Progenitor cell of endocrine pancreas (in vitro differentiated cells): Measurements from ENCODE around the gene NXPH1. TPM values are rescaled to one million over a fixed set of nuclear protein-coding genes. Genes with fewer than 3 reads are reported as not detected.

ENCODE experiments used
- DNase-seq: peaks from one replicate; pipeline ENCODE4 v3.0.0; 2021; ENCODE audit warnings: low spot score; ENCODE audit not compliant: unreplicated experiment
- H3K27ac Mint-ChIP-seq: 2 replicates; pipeline ENCODE4 v1.8.0; 2021; ENCODE audit warnings: mild to moderate bottlenecking, moderate library complexity, mixed read lengths
- H3K27me3 Mint-ChIP-seq: 2 replicates; pipeline ENCODE4 v1.8.0; 2021; ENCODE audit warnings: mixed read lengths
- H3K36me3 Mint-ChIP-seq: 2 replicates; pipeline ENCODE4 v1.8.0; 2022; ENCODE audit warnings: mixed read lengths; ENCODE audit not compliant: insufficient read depth
- H3K4me1 Mint-ChIP-seq: 2 replicates; pipeline ENCODE4 v1.8.0; 2021; ENCODE audit warnings: low read depth, mixed read lengths
- H3K4me3 Mint-ChIP-seq: 2 replicates; pipeline ENCODE4 v1.8.0; 2021; ENCODE audit warnings: low read depth, mild to moderate bottlenecking, moderate library complexity, mixed read lengths
- H3K9me3 Mint-ChIP-seq: 2 replicates; pipeline ENCODE4 v1.8.0; 2021; ENCODE audit warnings: low read depth, mixed read lengths
- total RNA-seq: library from RNA; stranded (reverse); gene quantifications from 2 replicates; pipeline ENCODE4 v1.2.1, GENCODE V29; 2021
- TF ChIP-seq, protein P1 (sequence below): fragments of 200-600 bp; sonication (generic); IDR thresholded peaks from one replicate; pipeline ENCODE4 v1.5.0; 2021; ENCODE audit warnings: antibody characterized with exemption, mild to moderate bottlenecking; ENCODE audit not compliant: unreplicated experiment

Gene NXPH1
- total RNA-seq, 1 donor from 2014 or later = not detected

DNA sequence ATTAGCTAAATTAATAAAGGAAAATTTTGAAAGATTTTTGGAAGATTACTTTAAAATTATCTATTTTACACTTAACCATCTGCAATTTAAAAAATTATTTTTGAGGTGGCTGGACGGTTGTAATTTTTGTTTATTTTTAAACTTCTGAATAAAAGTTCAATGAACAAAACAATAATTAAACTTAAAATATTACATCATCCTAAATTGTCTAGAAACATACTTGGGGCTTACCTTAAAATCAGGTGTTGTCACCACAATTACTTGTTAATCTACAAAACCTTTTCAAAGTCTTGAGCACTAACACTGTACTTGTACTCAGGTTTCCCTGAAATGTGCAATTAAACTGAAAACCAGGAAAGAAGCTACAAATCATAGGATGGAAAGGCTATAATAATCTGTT is 328.3 kb downstream of the NXPH1 start:
- Mint-ChIP-seq H3K36me3 (no peaks in the 10 kb centered on the region), H3K4me3 (no peak overlapping the region), H3K4me1 (no peaks in the 10 kb centered on the region), H3K27ac (no peak overlapping the region), H3K9me3 (no peaks in the 10 kb centered on the region), H3K27me3 (no peaks in the 10 kb centered on the region)
- no peak for DNase-seq
- TF ChIP-seq, protein P1, sequence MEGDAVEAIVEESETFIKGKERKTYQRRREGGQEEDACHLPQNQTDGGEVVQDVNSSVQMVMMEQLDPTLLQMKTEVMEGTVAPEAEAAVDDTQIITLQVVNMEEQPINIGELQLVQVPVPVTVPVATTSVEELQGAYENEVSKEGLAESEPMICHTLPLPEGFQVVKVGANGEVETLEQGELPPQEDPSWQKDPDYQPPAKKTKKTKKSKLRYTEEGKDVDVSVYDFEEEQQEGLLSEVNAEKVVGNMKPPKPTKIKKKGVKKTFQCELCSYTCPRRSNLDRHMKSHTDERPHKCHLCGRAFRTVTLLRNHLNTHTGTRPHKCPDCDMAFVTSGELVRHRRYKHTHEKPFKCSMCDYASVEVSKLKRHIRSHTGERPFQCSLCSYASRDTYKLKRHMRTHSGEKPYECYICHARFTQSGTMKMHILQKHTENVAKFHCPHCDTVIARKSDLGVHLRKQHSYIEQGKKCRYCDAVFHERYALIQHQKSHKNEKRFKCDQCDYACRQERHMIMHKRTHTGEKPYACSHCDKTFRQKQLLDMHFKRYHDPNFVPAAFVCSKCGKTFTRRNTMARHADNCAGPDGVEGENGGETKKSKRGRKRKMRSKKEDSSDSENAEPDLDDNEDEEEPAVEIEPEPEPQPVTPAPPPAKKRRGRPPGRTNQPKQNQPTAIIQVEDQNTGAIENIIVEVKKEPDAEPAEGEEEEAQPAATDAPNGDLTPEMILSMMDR = no peak

DNA sequence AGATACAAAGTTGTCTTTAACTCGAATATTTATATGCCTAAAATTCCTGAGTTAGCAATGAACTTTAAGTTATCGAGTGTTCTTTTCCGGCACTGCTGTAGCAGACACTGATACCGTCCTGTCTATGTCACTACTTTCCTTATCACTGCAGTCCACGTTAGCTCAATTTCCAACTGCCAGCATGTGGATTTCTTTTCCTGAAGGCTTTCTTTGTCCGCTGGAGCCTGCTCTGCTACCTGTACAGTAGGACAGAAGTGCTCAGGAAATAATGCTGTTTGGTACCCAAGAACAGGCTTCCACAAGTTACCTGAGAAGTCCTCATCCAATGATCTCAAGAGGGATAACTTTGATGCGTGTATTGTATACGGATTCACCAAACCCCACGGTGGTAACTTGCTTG is 329.4 kb downstream of the NXPH1 start:
- H3K36me3 Mint-ChIP-seq = no peaks in the 10 kb centered on the region
- no peak overlapping the region for H3K27ac Mint-ChIP-seq
- TF ChIP-seq, protein P1 = no peak
- no peaks in the 10 kb centered on the region for H3K9me3 Mint-ChIP-seq
- no peak overlapping the region for H3K4me3 Mint-ChIP-seq
- H3K27me3 Mint-ChIP-seq = no peaks in the 10 kb centered on the region
- no peaks in the 10 kb centered on the region for H3K4me1 Mint-ChIP-seq
- no peak for DNase-seq

DNA sequence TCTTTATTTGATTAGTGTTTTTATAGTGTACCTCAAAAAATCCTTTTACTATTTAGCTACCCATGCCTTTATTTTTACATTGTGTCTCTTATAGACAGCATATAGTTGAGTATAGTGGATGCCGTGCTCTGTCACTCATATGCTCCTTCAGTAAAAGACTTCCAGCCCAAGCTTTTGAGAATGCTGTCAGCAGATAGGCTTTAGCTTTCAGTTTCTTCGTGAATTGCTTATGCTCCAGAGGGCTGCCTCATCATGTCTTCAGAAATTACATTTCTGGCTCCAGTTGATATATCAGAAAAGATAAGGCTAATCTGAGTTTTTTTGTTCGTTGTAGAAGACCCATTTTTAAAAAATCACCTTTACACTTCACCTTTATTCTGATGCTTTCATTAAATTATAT is 332.0 kb downstream of the NXPH1 start:
- no peaks in the 10 kb centered on the region for H3K9me3 Mint-ChIP-seq
- no peaks in the 10 kb centered on the region for H3K4me1 Mint-ChIP-seq
- H3K4me3 Mint-ChIP-seq = no peak overlapping the region

DNA sequence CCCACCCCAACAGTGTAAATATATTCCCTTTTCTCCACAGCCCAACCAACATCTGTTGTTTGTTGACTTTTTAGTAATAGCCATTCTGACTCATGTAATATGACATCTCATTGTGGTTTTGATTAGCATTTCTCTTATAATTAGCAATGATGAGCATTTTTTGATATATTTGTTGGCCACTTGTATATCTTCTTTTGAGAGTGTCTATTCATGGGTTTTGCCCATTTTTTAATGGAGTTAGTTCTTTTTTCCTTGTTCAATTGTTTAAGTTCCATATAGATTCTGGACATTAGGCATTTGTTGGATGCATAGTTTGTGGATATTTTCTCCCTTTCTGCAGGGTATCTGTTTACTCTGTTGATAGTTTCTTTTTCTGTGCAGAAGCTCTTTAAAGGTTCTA is 340.1 kb downstream of the NXPH1 start:
- no peaks in the 10 kb centered on the region for H3K27me3 Mint-ChIP-seq
- TF ChIP-seq, protein P1 = no peak
- H3K36me3 Mint-ChIP-seq = no peaks in the 10 kb centered on the region
- DNase-seq = no peak
- no peak overlapping the region for H3K27ac Mint-ChIP-seq
- no peaks in the 10 kb centered on the region for H3K4me1 Mint-ChIP-seq
- H3K4me3 Mint-ChIP-seq = no peak overlapping the region
- peaks cover 22% of the 10 kb centered on the region for H3K9me3 Mint-ChIP-seq

More for the DNA sequence above, 332.0 kb downstream of the NXPH1 start:
- Mint-ChIP-seq H3K36me3 (no peaks in the 10 kb centered on the region), H3K27ac (no peak overlapping the region), H3K27me3 (no peaks in the 10 kb centered on the region)
- TF ChIP-seq, protein P1 = no peak
- DNase-seq = no peak

DNA sequence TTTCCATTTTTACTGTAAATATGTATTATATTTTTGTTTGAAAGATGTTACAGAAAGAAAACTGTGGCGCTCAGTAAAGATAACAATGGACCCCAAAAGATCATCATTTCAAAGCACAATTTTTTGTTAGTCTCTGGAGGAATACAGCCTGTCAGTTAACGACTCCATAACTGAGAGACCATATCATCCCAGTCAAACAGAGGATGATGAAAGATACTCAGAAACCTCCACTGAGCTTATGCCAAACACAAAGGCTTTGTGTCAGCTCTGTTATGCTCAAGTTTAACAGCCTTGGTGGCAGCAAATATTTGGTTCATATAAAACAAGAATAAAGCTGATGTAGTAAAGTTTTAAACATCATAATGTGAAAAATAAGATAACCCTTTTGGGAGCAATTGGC is 345.1 kb downstream of the NXPH1 start:
- no peaks in the 10 kb centered on the region for H3K27me3 Mint-ChIP-seq
- no peaks in the 10 kb centered on the region for H3K4me1 Mint-ChIP-seq
- no peak for DNase-seq
- H3K27ac Mint-ChIP-seq = no peak overlapping the region
- H3K9me3 Mint-ChIP-seq = peaks cover 18% of the 10 kb centered on the region
- H3K4me3 Mint-ChIP-seq = no peak overlapping the region
- TF ChIP-seq, protein P1 = no peak
- no peaks in the 10 kb centered on the region for H3K36me3 Mint-ChIP-seq
